ENCODE data around the gene TRMU. TPM values are rescaled to one million over a fixed set of nuclear protein-coding genes. Genes with fewer than 3 reads are reported as not detected.

Gene TRMU
- total and polyA plus RNA-seq, 4 donors: 14.3 to 34.4 (median 18.6) TPM

DNA sequence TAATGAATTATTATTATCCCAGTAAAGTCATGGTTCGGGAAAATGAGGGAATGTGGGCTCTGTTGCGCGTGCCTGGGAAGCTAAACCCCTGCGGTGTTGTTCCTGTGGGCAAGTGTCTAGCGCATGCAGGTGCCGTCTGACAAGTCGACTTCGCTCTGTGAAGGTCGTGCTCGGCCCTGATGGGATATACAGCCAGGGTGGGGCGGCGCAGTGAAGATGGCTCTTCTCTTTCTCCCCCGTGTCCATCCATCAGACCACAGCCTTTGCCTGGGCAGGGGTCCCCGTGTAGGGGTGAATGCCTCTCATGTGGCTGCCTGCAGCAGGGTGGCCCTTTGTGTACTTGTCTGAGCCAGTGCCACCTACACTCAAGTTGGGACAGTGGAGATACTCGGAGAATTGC, 12.8 kb upstream of the TRMU start:
- H3K27me3 ChIP-seq (ENCODE audit: control insufficient read depth in 4 of 4, insufficient read depth in 4 of 4, low read length in 3 of 4): no peaks in the 10 kb centered on the region
- no peaks in the 10 kb centered on the region for H3K9me3 ChIP-seq (ENCODE audit: control insufficient read depth in 4 of 4, low read length in 3 of 4)
- no peak overlapping the region for H3K4me3 ChIP-seq (ENCODE audit: low read depth in 1 of 3, low read length in 3 of 3)
- DNase-seq (ENCODE audit: low spot score): no peak
- WGBS: 95% methylated on average over 15 of the region's 15 CpGs
- no peak overlapping the region for H3K9ac ChIP-seq (ENCODE audit: low read depth in 1 of 2, low read length in 2 of 2)
- H3K36me3 ChIP-seq (ENCODE audit: control insufficient read depth in 4 of 4, insufficient read depth in 3 of 4, low read depth in 1 of 4, low read length in 3 of 4): no peaks in the 10 kb centered on the region
- no peaks in the 10 kb centered on the region for H3K4me1 ChIP-seq (ENCODE audit: control insufficient read depth in 4 of 4, insufficient read depth in 4 of 4, low read length in 3 of 4)
- no peak overlapping the region for H3K27ac ChIP-seq (ENCODE audit: low read depth in 1 of 2, low read length in 2 of 2)
- TF ChIP-seq NR2F2 (IDR thresholded peaks at IDR 0.05) (no peak), YY1 (IDR thresholded peaks at IDR 0.05) (no peak)
- TF ChIP-seq, protein P1, sequence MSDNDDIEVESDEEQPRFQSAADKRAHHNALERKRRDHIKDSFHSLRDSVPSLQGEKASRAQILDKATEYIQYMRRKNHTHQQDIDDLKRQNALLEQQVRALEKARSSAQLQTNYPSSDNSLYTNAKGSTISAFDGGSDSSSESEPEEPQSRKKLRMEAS (IDR thresholded peaks at IDR 0.05): no peak

DNA sequence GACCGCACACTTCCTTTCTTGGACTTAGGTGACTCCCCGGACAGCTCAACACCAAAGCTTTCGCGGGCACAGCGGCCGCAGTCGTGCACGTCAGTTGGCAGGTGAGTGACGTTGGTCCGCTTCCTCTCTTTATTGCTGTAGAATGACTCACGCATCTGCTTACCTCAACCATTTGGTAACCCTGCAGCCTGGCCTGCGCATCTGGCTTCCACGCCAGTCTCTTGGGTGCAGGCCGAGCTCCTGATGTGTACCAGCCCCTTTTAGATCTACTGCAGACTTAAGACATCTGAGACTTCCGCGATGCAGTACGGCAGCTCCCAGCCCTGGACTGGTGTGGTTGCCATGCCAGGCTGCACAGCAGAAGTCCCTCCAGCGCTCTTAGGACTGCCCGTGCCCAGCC, 12.4 kb upstream of the TRMU start:
- TF ChIP-seq JUND (IDR thresholded peaks at IDR 0.05): no peak
- TF ChIP-seq RXRA (IDR thresholded peaks at IDR 0.05): no peak
- no peak for TF ChIP-seq NR2F2 (IDR thresholded peaks at IDR 0.05)
- no peak for TF ChIP-seq ATF3 (IDR thresholded peaks at IDR 0.05)
- no peak for TF ChIP-seq TAF1 (conservative IDR thresholded peaks at IDR 0.05)
- TF ChIP-seq HNF4A (conservative IDR thresholded peaks at IDR 0.05): no peak
- no peak for TF ChIP-seq RAD21 (IDR thresholded peaks at IDR 0.05)
- no peak for TF ChIP-seq FOXA1 (IDR thresholded peaks at IDR 0.05)
- TF ChIP-seq EGR1 (IDR thresholded peaks at IDR 0.05; ENCODE audit: low read depth in 2 of 2): no peak
- TF ChIP-seq, protein P1 (IDR thresholded peaks at IDR 0.05): no peak
- TF ChIP-seq SP1 (IDR thresholded peaks at IDR 0.05): no peak
- Histone ChIP-seq H3K9ac (ENCODE audit: low read depth in 1 of 2, low read length in 2 of 2) (no peak overlapping the region), H3K4me3 (ENCODE audit: low read depth in 1 of 3, low read length in 3 of 3) (no peak overlapping the region), H3K4me1 (ENCODE audit: control insufficient read depth in 4 of 4, insufficient read depth in 4 of 4, low read length in 3 of 4) (no peaks in the 10 kb centered on the region), H3K27me3 (ENCODE audit: control insufficient read depth in 4 of 4, insufficient read depth in 4 of 4, low read length in 3 of 4) (no peaks in the 10 kb centered on the region), H3K9me3 (ENCODE audit: control insufficient read depth in 4 of 4, low read length in 3 of 4) (no peaks in the 10 kb centered on the region), H3K36me3 (ENCODE audit: control insufficient read depth in 4 of 4, insufficient read depth in 3 of 4, low read depth in 1 of 4, low read length in 3 of 4) (no peaks in the 10 kb centered on the region), H3K27ac (ENCODE audit: low read depth in 1 of 2, low read length in 2 of 2) (no peak overlapping the region)
- no peak for DNase-seq (ENCODE audit: low spot score)
- 98% methylated on average over 19 of the region's 19 CpGs for WGBS

DNA sequence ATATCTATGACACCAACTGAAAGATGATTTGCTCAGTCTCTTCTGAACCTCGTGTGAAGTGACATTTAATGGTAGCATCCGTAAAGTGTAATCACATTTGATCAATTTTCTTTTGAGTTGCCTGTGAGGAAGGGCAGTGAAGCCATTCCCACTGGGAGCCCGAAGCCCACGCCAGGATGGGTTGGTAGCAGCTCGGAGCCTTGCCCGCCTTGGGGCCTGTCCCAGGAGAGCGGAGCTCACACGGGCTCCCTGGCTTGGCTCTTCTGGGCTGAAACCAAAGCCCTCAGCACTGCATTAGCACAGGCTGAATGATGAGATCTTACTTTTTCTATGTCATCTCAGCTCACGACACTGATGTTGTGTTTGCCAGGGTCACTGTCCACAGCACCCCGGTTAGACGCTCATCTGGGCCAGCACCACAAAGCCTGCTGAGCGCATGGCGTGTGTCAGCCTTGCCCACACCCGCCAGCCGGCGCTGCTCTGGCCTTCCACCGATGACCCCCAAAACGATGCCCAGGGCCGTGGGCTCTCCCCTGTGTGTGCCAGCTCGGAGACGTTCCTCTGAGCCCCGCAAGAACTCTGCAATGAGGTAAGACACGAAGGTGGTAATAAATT, 9.3 kb upstream of the TRMU start:
- no peak for DNase-seq (ENCODE audit: low spot score)
- Histone ChIP-seq H3K36me3 (ENCODE audit: control insufficient read depth in 4 of 4, insufficient read depth in 3 of 4, low read depth in 1 of 4, low read length in 3 of 4) (no peaks in the 10 kb centered on the region), H3K4me1 (ENCODE audit: control insufficient read depth in 4 of 4, insufficient read depth in 4 of 4, low read length in 3 of 4) (no peaks in the 10 kb centered on the region)

DNA sequence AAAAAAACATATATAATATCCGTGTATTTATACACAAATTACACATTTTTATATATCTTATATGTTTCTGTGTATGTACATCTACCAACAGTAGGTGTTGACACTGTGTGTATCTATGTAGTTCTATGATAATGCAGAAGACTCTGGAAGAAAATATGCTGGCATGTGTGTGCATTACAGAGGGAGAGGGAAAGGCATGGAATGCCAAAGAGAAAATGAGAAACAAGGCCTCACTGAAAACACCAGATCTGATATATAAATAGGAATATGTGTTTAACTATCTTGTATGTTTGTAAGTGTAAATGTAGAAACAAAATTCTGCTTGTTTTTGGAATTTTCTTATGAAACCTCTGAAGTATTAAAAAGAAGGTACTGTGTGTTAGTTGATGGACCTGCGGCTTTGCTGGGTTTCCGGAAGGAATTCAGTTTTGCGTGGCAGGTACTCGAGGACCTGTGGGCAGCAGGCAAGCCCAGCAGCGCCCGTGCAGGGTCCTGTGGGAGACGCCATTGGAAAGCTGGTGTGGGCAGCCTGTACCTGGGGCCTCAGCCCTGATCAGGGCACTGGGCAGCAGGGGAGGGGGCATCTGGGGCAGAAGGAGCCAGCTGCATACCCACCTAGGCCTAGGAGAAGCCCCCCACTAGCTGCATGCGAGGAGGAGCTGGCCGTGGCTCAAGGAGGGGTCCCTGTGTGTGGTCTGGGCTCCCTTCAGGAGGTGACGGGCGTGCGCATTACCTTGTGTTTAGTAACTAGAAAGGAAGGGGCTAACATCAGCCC, 7.6 kb upstream of the TRMU start:
- TF ChIP-seq FOXA2 (IDR thresholded peaks at IDR 0.05): no peak
- no peak for TF ChIP-seq HNF4A (conservative IDR thresholded peaks at IDR 0.05)
- TF ChIP-seq JUND (IDR thresholded peaks at IDR 0.05): no peak
- no peak for TF ChIP-seq EGR1 (IDR thresholded peaks at IDR 0.05; ENCODE audit: low read depth in 2 of 2)
- no peak for TF ChIP-seq RXRA (IDR thresholded peaks at IDR 0.05)
- TF ChIP-seq RAD21 (IDR thresholded peaks at IDR 0.05): no peak

More for the DNA sequence above, 9.3 kb upstream of the TRMU start:
- no peak overlapping the region for H3K9ac ChIP-seq (ENCODE audit: low read depth in 1 of 2, low read length in 2 of 2)
- 96% methylated on average over 23 of the region's 23 CpGs for WGBS
- H3K27ac ChIP-seq (ENCODE audit: low read depth in 1 of 2, low read length in 2 of 2): no peak overlapping the region
- H3K4me3 ChIP-seq (ENCODE audit: low read depth in 1 of 3, low read length in 3 of 3): no peak overlapping the region
- H3K9me3 ChIP-seq (ENCODE audit: control insufficient read depth in 4 of 4, low read length in 3 of 4): no peaks in the 10 kb centered on the region
- TF ChIP-seq EGR1 (IDR thresholded peaks at IDR 0.05; ENCODE audit: low read depth in 2 of 2): no peak
- no peaks in the 10 kb centered on the region for H3K27me3 ChIP-seq (ENCODE audit: control insufficient read depth in 4 of 4, insufficient read depth in 4 of 4, low read length in 3 of 4)

More for the DNA sequence above, 7.6 kb upstream of the TRMU start:
- Histone ChIP-seq H3K9ac (ENCODE audit: low read depth in 1 of 2, low read length in 2 of 2) (no peak overlapping the region), H3K27me3 (ENCODE audit: control insufficient read depth in 4 of 4, insufficient read depth in 4 of 4, low read length in 3 of 4) (no peaks in the 10 kb centered on the region), H3K27ac (ENCODE audit: low read depth in 1 of 2, low read length in 2 of 2) (no peak overlapping the region), H3K4me1 (ENCODE audit: control insufficient read depth in 4 of 4, insufficient read depth in 4 of 4, low read length in 3 of 4) (no peaks in the 10 kb centered on the region), H3K9me3 (ENCODE audit: control insufficient read depth in 4 of 4, low read length in 3 of 4) (no peaks in the 10 kb centered on the region), H3K36me3 (ENCODE audit: control insufficient read depth in 4 of 4, insufficient read depth in 3 of 4, low read depth in 1 of 4, low read length in 3 of 4) (no peaks in the 10 kb centered on the region), H3K4me3 (ENCODE audit: low read depth in 1 of 3, low read length in 3 of 3) (no peak overlapping the region)
- 96% methylated on average over 13 of the region's 13 CpGs for WGBS
- DNase-seq (ENCODE audit: low spot score): no peak

Measured in liver (tissue), 9 donors.